ENCODE results near the gene ZSCAN21. TPM values are rescaled to one million over a fixed set of nuclear protein-coding genes. Genes with fewer than 3 reads are reported as not detected.

The ZSCAN21 gene
- total RNA-seq, 1 donor from 2014 or later, result 18.5 TPM

- TF ChIP-seq CTCF (IDR thresholded peaks at IDR 0.05; ENCODE audit: unreplicated experiment), result no peak
- Mint-ChIP-seq H3K27ac (ENCODE audit: unreplicated experiment) (no peak overlapping the region), H3K4me3 (ENCODE audit: unreplicated experiment) (no peak overlapping the region), H3K9me3 (ENCODE audit: unreplicated experiment) (no peaks in the 10 kb centered on the region), H3K36me3 (ENCODE audit: low read depth, unreplicated experiment) (peaks cover 42% of the 10 kb centered on the region), H3K27me3 (ENCODE audit: unreplicated experiment) (peaks cover 2% of the 10 kb centered on the region), H3K4me1 (ENCODE audit: unreplicated experiment) (no peaks in the 10 kb centered on the region)
- no peak for DNase-seq (ENCODE audit: low spot score)
These were observed 22.4 kb upstream of the ZSCAN21 start for GRCh38 chr7:100027197-100027596.

GRCh38 chr7:100029596-100029995 is 20.0 kb upstream of the ZSCAN21 start:
- Mint-ChIP-seq H3K9me3 (ENCODE audit: unreplicated experiment) (no peaks in the 10 kb centered on the region), H3K27ac (ENCODE audit: unreplicated experiment) (no peak overlapping the region), H3K4me3 (ENCODE audit: unreplicated experiment) (no peak overlapping the region), H3K27me3 (ENCODE audit: unreplicated experiment) (peaks cover 6% of the 10 kb centered on the region), H3K36me3 (ENCODE audit: low read depth, unreplicated experiment) (peaks cover 41% of the 10 kb centered on the region), H3K4me1 (ENCODE audit: unreplicated experiment) (no peaks in the 10 kb centered on the region)
- no peak for DNase-seq (ENCODE audit: low spot score)
- TF ChIP-seq CTCF (IDR thresholded peaks at IDR 0.05; ENCODE audit: unreplicated experiment), result no peak

GRCh38 chr7:100033526-100033925 is 16.0 kb upstream of the ZSCAN21 start:
- Mint-ChIP-seq H3K4me3 (ENCODE audit: unreplicated experiment) (no peak overlapping the region), H3K4me1 (ENCODE audit: unreplicated experiment) (no peaks in the 10 kb centered on the region), H3K27ac (ENCODE audit: unreplicated experiment) (no peak overlapping the region), H3K36me3 (ENCODE audit: low read depth, unreplicated experiment) (peaks cover 54% of the 10 kb centered on the region), H3K9me3 (ENCODE audit: unreplicated experiment) (no peaks in the 10 kb centered on the region), H3K27me3 (ENCODE audit: unreplicated experiment) (peaks cover 6% of the 10 kb centered on the region)
- no peak for TF ChIP-seq CTCF (IDR thresholded peaks at IDR 0.05; ENCODE audit: unreplicated experiment)
- no peak for DNase-seq (ENCODE audit: low spot score)

- Mint-ChIP-seq H3K4me1 (ENCODE audit: unreplicated experiment) (no peaks in the 10 kb centered on the region), H3K36me3 (ENCODE audit: low read depth, unreplicated experiment) (peaks cover 54% of the 10 kb centered on the region), H3K4me3 (ENCODE audit: unreplicated experiment) (no peak overlapping the region), H3K27me3 (ENCODE audit: unreplicated experiment) (peaks cover 4% of the 10 kb centered on the region), H3K27ac (ENCODE audit: unreplicated experiment) (no peak overlapping the region), H3K9me3 (ENCODE audit: unreplicated experiment) (no peaks in the 10 kb centered on the region)
- TF ChIP-seq CTCF (IDR thresholded peaks at IDR 0.05; ENCODE audit: unreplicated experiment), result no peak
- no peak for DNase-seq (ENCODE audit: low spot score)
These were observed 14.6 kb upstream of the ZSCAN21 start for GRCh38 chr7:100034871-100035510.

- no peak overlapping the region for H3K4me3 Mint-ChIP-seq (ENCODE audit: unreplicated experiment)
- peaks cover 45% of the 10 kb centered on the region for H3K36me3 Mint-ChIP-seq (ENCODE audit: low read depth, unreplicated experiment)
- DNase-seq (ENCODE audit: low spot score), result no peak
- no peak for TF ChIP-seq CTCF (IDR thresholded peaks at IDR 0.05; ENCODE audit: unreplicated experiment)
- H3K4me1 Mint-ChIP-seq (ENCODE audit: unreplicated experiment), result no peaks in the 10 kb centered on the region
- H3K9me3 Mint-ChIP-seq (ENCODE audit: unreplicated experiment), result no peaks in the 10 kb centered on the region
- no peak overlapping the region for H3K27ac Mint-ChIP-seq (ENCODE audit: unreplicated experiment)
- peaks cover 4% of the 10 kb centered on the region for H3K27me3 Mint-ChIP-seq (ENCODE audit: unreplicated experiment)
These were observed 13.7 kb upstream of the ZSCAN21 start for GRCh38 chr7:100035876-100036275.

All from endothelial cell (in vitro differentiated cells).